GM19035 (cell line): Measurements from ENCODE around the gene PEG3.
"Not testable (repeated sequence)": the region's sequence is repeated elsewhere in the genome, so short reads cannot be mapped to it uniquely, and the experiment has no call there.

Experiments
- ATAC-seq: cut with Tn5 transposase; IDR thresholded peaks from one replicate; pipeline ENCODE4 v1.9.1; 2021; ENCODE audit not compliant: unreplicated experiment

Gene PEG3

DNA sequence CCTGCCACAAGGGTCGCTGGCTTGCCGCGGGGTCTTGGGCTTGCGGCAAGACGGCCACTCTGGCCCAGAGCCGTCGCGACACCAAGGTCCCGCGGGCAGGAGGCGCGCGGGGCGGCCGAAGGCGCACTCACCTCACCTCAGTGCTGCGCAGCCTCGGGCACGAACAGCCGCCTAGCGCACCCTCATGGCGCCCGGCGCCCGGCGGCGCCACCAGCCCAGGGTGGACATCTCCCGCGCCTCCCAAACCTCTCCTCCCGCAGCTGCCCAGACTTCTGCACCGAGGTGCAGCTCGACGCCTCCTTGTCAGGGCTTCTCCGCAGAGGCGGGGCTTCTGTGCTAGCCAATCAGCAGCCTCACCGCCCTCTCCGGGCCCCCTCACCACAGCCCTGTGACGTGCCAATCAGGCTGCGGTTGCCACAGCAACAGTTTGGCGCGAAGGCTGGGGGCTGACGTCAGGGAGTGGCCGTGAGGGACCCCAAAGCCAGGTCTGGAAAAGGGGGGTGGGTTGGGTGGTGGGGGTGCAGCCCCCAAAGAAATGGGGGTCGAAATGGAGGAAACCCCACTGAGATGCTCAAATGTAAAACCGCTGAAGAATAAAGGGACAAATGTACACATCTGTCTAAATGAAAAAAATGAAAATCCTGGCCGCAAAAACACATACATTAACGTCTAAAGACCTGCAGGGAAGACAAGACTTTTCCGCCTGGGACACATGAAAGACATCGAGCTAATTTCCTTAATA lies at the start of gene PEG3, which contains the start of gene ZIM2:
PEG3 (minus strand) TSS at position 276 of the 742 bp plus-strand sequence. CDS start 16,071 bp downstream, outside the sequence.
ZIM2 (minus strand) TSS at position 276 of the 742 bp plus-strand sequence. CDS start 16,449 bp downstream, outside the sequence.
- ATAC-seq: no peak

GRCh38 chr19:56885173-56885985 lies 44.9 kb upstream of the PEG3 start:
- ATAC-seq: no peak

- no peak for ATAC-seq
Observed at GRCh38 chr19:56884441-56884840, 43.9 kb upstream of the PEG3 start.

GRCh38 chr19:56880592-56881190 lies 40.2 kb upstream of the PEG3 start:
- no peak for ATAC-seq

- ATAC-seq: no peak
Observed at GRCh38 chr19:56877069-56877715, 36.7 kb upstream of the PEG3 start.

DNA sequence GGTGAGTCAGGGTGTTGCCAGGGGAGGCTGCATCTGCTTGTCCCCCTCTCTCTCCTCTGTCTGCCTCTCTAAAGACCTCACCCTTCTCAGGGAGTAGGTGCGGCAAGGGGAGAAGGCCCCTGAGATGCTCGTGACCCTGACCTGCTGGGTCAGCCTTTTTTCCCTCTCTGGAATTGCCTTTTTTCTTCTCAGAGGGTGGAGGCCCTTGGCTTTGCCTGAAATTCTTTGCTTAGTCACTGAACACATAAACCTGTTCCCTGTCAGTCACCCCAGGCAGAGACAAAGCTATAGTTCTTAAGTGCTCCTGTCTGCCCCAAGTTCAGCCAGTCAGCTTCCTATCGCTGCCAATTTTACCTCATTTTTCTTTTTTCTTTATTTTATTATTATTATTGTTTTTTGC lies 35.2 kb upstream of the PEG3 start:
- no peak for ATAC-seq

DNA sequence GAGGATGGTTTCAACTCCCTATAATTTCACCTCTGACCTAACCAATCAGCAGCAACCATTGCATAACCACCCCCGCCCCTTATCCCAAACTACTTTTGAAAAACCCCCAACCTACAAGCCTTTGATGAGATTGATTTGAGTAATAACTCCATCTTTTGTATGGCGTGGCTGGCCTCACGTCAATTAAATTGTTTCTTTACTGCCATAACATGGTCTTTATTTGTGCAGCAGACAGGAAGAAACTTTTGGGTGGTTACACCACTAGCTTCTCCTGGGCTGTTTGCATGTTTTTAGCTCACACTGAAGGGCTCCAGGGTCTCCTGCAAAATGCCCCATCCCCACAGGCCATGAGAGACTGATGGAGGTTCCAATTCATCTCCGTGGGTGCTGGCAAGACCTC lies 34.0 kb upstream of the PEG3 start:
- no peak for ATAC-seq

- ATAC-seq: no peak
Observed at GRCh38 chr19:56873493-56873892, 33.0 kb upstream of the PEG3 start.

- ATAC-seq: no peak
Observed at GRCh38 chr19:56869886-56870285, 29.4 kb upstream of the PEG3 start.

GRCh38 chr19:56868446-56868845 lies 27.9 kb upstream of the PEG3 start:
- ATAC-seq: no peak

DNA sequence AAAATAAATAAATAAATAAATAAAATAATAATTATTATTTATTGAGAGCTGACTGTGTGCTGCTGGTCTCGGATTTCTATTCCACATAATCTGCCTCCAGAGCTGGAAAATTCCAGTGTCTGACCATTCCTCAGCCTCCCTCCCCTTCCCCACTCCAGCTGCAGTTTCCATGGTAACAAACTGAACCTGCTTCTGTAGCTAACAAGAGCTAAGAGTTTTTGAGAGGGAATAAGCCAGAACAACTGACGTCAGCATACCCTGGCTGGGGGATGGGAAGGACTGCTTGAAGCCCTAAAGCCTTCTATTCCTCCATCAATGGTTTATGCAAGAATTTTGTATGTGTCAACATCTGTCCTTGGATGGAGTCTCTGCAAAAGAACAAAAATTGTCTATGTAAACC lies 26.0 kb upstream of the PEG3 start:
- no peak for ATAC-seq

- no peak for ATAC-seq
Observed at GRCh38 chr19:56864443-56865125, 24.1 kb upstream of the PEG3 start.

DNA sequence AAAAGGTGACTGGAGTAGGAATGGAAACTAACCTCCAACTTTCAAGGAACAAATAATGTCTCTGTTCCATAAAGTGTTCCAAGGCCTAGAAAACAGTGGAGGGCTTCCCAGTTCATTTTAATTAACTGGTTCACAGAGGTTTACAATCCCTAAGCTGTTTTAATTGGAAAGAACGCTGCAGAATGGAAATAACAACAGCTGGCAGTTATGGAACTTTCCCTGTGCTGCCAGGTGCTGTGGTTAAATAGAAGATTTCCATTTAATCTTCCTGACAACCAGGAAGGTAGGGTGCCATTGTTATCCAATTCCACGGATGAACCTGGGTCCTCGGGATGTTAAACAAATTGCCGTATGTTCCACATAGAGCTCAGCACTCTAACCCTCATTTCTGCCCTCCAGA lies 22.2 kb upstream of the PEG3 start:
- no peak for ATAC-seq

GRCh38 chr19:56860409-56860808 lies 19.9 kb upstream of the PEG3 start:
- ATAC-seq: not testable (repeated sequence)

DNA sequence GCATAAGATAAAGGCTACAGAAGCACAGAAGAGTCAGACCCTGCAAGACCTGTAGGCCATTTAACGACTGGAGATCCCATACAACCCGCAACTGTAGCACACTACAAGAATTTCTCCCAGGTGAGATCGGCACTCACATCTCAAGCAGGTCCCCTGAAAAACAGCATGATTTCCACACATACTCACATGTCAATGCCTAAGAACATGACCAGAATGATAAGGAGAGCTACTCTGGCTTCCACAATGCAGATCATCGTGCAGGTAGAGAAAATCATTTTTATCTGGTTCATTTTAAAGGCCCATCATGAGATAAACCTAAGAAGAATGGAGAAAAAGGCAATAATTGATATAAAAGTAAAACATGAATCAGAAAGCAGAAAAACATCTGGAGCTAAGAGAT lies 17.5 kb upstream of the PEG3 start:
- no peak for ATAC-seq

DNA sequence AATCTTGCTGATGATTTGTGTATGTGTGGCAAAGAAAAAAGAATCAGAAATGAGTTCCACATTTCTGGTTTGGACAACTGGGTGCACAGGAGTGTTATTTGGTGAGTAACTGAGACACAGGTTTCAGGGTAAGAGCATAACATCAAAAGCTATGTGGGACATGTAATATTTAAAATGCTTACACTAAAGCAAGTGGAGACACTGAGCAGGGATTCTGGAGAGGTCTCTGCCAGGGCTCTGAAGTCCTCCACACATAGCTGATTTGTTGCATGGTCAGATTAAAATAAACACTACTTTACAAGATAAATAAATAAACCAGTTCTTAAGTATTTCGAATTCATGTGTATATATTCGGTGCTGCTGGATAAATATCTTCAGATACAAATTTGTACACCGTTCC lies 16.3 kb upstream of the PEG3 start:
- ATAC-seq: no peak

DNA sequence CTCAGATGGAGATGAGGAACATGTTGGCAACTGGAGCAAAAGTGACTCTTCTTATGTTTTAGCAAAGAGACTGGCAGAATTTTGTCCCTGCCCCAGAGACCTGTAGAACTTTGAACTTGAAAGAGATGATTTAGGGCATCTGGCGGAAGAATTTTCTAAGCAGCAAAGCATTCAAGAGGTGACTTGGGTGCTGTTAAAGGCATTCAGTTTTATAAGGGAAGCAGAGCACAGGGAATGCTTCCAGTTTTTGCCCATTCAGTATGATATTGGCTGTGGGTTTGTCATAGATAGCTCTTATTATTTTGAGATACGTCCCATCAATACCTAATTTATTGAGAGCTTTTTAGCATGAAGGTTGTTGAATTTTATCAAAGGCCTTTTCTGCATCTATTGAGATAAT lies 11.8 kb upstream of the PEG3 start:
- not testable (repeated sequence) for ATAC-seq

DNA sequence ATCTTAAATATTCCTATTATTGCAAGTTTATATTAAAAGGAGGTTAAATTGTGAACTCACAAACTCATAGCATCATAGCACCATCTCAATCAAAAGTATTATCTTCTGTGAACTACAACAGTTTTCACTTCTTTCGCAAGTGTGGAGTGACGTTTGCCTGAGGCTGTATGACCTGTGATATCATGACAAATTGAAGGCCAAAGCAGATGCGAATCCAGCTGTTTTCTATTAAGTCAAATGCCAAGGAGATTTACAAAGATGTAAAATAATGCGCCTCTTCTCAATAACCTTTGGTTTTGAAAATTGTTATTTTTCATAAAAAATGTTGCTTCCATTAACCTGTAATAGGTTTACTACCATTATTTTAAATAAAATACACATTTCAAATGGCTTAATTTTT lies 7.6 kb upstream of the PEG3 start:
- ATAC-seq: no peak

- no peak for ATAC-seq
Observed at GRCh38 chr19:56842412-56842811, 1.9 kb upstream of the PEG3 start.

DNA sequence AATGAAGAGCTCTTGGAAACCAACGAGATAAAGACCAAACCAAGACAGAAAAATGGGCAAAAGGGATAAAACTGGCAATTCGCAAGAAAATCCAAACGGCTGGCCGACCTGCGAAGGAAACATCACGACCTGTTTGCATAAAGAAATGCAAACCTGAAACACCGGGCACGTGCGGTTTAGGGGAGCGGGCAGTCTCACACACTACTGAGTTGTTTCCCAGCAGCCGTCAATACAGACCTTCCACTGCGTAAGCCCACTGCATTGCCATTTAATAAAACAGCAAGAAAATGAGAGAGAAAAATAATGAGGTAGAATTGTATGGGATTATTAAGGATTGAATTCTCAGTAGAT lies 642 bp upstream of the PEG3 start:
- ATAC-seq: no peak
